HepG2 (cell line): Measurements from ENCODE around the gene ELL. TPM values are rescaled to one million over a fixed set of nuclear protein-coding genes. Genes with fewer than 3 reads are reported as not detected.
A peak's percentile ranks its signal among the peaks of the same experiment; 100 is the strongest.

Source experiments
- AKNA ChIP-seq: sonication (generic); formaldehyde crosslinking; IDR thresholded peaks from 2 replicates; pipeline ENCODE4 v1.4.0; 2020; ENCODE audit warnings: missing genetic modification reagents, borderline replicate concordance
- ARID4A ChIP-seq: sonication (generic); formaldehyde crosslinking; IDR thresholded peaks from 2 replicates; pipeline ENCODE4 v1.5.0; 2020; ENCODE audit warnings: mild to moderate bottlenecking, missing genetic modification reagents, borderline replicate concordance
- CENPT ChIP-seq: sonication (generic); formaldehyde crosslinking; IDR thresholded peaks from 2 replicates; pipeline ENCODE4 v1.8.0; 2022; ENCODE audit warnings: low read depth, mild to moderate bottlenecking, moderate library complexity, missing genetic modification reagents
- IKZF4 ChIP-seq: sonication (generic); formaldehyde crosslinking; IDR thresholded peaks from 2 replicates; pipeline ENCODE4 v1.5.1; 2020; ENCODE audit warnings: borderline replicate concordance, mild to moderate bottlenecking, low read depth, missing genetic modification reagents; ENCODE audit errors: not compliant biosample characterization
- ZMAT3 ChIP-seq: sonication (generic); formaldehyde crosslinking; conservative IDR thresholded peaks from 2 replicates; pipeline ENCODE4 v1.7.0; 2021; ENCODE audit warnings: missing genetic modification reagents
- ZNF598 ChIP-seq: sonication (generic); formaldehyde crosslinking; IDR thresholded peaks from 2 replicates; pipeline ENCODE4 v1.5.1; 2020; ENCODE audit warnings: mild to moderate bottlenecking, missing genetic modification reagents, borderline replicate concordance
- ZSCAN30 ChIP-seq: sonication (generic); formaldehyde crosslinking; IDR thresholded peaks from 2 replicates; pipeline ENCODE4 v1.5.0; 2020; ENCODE audit warnings: mild to moderate bottlenecking, missing genetic modification reagents
- polyA plus RNA-seq, 8 experiments: library from polyadenylated mRNA; depleted of rRNA in 3 of 8; stranded (reverse) in 7 of 8; unstranded in 1 of 8; fragments of >200 nt; fragmentation: Illumina TruSeq in 4 of 8; extraction: Trizol in 4 of 8; gene quantifications; 2 replicates each; pipeline versions ENCODE4 v1.2.1 to v1.2.3, GENCODE V29; 2011 to 2016; ENCODE audit warnings: low read depth in 4 of 8, missing spikeins in 1 of 8, mixed read lengths in 1 of 8; ENCODE audit not compliant: insufficient read depth in 1 of 8
- total RNA-seq, 5 experiments: library from RNA; depleted of rRNA; stranded (reverse); fragments of >200 nt; fragmentation: Illumina TruSeq; extraction: Trizol; gene quantifications; 2 replicates each; pipeline ENCODE4 v1.2.3, GENCODE V29; 2016; ENCODE audit warnings: low read depth in 1 of 5
- TF ChIP-seq, protein P1 (sequence below): sonication (generic); formaldehyde crosslinking; IDR thresholded peaks from 2 replicates; pipeline ENCODE4 v1.4.0; 2020; ENCODE audit warnings: missing genetic modification reagents

ELL gene
- total and polyA plus RNA-seq, 2 of the 13 experiments (the other 11 are each of a cell fraction or from before 2014, with no cell fraction given), result 3.7 to 5.4 TPM

DNA sequence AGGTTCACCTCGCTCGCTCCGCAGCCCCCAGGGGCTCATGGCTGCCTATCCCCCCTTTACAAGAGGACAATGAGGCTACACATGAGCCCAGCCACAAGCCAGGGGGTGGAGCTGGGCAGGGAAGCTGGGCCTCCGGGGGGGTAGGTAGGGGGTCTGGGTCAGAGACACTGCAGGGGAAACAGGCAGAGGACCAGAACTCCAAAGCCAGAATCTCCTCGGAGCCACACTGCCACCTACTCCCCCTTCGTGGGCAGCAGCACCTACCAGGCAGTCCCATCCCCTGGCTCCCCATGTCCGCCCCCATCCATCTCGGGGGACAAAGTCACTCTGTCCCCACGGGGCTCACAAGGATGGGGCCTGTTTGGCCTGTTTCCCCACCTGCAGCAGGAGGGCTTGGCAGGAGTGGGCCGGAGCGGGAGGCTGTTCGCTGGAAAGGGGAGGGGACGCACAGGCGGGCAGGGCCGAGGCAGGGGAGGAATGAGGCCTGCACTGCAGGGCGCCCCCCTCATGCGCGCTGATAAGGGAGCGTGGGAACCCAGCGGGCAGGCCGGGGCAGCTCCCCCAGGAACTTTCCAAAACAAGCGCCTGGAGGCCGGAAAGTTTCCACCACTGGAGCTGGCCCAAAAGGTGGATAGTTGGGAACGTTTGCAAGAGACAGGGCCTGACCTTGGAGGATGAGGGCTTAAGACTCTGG is 83.4 kb downstream of the ELL start (continued):
- 0 out of 2 replicates have a peak, but pooled peaks have one; percentile 43 for TF ChIP-seq ZNF598 (CRISPR knock-in tag)
- TF ChIP-seq CENPT (CRISPR knock-in tag), result no peak
- TF ChIP-seq ARID4A (CRISPR knock-in tag), result peak; percentile 55; the same call in 1 of the 2 replicates
- peak; percentile 51 for TF ChIP-seq IKZF4
- TF ChIP-seq AKNA, result no peak
- TF ChIP-seq ZSCAN30 (CRISPR knock-in tag), result no peak
- 0 out of 2 replicates have a peak, but pooled peaks have one; percentile 34 for TF ChIP-seq ZMAT3 (CRISPR knock-in tag)
- TF ChIP-seq, protein P1, sequence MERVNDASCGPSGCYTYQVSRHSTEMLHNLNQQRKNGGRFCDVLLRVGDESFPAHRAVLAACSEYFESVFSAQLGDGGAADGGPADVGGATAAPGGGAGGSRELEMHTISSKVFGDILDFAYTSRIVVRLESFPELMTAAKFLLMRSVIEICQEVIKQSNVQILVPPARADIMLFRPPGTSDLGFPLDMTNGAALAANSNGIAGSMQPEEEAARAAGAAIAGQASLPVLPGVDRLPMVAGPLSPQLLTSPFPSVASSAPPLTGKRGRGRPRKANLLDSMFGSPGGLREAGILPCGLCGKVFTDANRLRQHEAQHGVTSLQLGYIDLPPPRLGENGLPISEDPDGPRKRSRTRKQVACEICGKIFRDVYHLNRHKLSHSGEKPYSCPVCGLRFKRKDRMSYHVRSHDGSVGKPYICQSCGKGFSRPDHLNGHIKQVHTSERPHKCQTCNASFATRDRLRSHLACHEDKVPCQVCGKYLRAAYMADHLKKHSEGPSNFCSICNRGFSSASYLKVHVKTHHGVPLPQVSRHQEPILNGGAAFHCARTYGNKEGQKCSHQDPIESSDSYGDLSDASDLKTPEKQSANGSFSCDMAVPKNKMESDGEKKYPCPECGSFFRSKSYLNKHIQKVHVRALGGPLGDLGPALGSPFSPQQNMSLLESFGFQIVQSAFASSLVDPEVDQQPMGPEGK (CRISPR knock-in tag), result peak; percentile 90
